22Rv1 (cell line): ENCODE data around the gene RNF41.

Source experiments
- ZFX ChIP-seq: fragments of 450-650 bp; IDR thresholded peaks from 2 replicates; pipeline ENCODE4 v1.6.1; 2017; ENCODE audit warnings: antibody characterized with exemption, borderline replicate concordance
- TF ChIP-seq, protein P1 (sequence below): fragments of 450-650 bp; IDR thresholded peaks from 2 replicates; pipeline ENCODE4 v1.5.1; 2017; ENCODE audit warnings: mild to moderate bottlenecking

DNA sequence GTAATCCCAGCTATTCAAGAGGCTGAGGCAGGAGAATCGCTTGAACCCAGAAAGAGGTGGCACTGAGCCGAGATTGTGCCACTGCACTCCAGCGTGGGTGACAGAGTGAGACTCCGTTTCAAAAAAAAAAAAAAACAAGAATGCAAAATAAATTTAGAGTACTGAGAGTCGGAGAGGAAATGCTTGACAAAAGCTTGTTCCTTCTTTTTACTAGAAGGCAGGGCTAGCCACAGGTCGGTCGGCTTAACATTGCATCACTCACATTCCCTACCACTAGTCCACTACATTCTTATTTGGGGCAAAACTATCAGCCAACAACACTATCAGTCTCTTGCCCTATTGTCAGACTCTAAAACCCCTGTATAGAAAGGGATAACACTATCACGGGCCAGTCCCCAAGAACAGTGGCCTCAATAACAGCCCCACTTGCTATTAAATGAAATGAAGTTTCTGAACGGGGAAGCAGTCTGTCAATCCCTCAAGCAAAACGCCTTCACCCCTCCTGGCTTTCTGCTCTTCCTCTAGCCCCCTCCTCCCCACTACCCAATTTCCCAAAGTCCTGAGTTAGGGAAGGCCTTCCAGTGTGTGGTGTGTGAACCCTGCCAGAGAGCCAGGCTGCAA lies 1.0 kb downstream of the RNF41 start:
- TF ChIP-seq, protein P1, sequence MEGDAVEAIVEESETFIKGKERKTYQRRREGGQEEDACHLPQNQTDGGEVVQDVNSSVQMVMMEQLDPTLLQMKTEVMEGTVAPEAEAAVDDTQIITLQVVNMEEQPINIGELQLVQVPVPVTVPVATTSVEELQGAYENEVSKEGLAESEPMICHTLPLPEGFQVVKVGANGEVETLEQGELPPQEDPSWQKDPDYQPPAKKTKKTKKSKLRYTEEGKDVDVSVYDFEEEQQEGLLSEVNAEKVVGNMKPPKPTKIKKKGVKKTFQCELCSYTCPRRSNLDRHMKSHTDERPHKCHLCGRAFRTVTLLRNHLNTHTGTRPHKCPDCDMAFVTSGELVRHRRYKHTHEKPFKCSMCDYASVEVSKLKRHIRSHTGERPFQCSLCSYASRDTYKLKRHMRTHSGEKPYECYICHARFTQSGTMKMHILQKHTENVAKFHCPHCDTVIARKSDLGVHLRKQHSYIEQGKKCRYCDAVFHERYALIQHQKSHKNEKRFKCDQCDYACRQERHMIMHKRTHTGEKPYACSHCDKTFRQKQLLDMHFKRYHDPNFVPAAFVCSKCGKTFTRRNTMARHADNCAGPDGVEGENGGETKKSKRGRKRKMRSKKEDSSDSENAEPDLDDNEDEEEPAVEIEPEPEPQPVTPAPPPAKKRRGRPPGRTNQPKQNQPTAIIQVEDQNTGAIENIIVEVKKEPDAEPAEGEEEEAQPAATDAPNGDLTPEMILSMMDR = no peak
- no peak for TF ChIP-seq ZFX
